ENCODE results near the gene MNAT1. TPM values are rescaled to one million over a fixed set of nuclear protein-coding genes. Genes with fewer than 3 reads are reported as not detected.
A peak's percentile ranks its signal among the peaks of the same experiment; 100 is the strongest.

MNAT1 gene
- total and polyA plus RNA-seq, 2 experiments from 2014 or later, result 22.2 to 55.2 TPM

GRCh38 chr14:60951776-60952435 lies 217.3 kb downstream of the MNAT1 start:
- Histone ChIP-seq H3K9me3 (ENCODE audit: low read depth) (no peaks in the 10 kb centered on the region), H3K4me1 (ENCODE audit: low read depth) (no peaks in the 10 kb centered on the region), H3K4me3 (no peak overlapping the region), H3K27ac (no peak overlapping the region), H3K36me3 (no peaks in the 10 kb centered on the region), H3K27me3 (no peaks in the 10 kb centered on the region)
- DNase-seq (ENCODE audit: low read depth in 1 of 2, low spot score in 1 of 2), result no peak
- TF ChIP-seq, protein P1, sequence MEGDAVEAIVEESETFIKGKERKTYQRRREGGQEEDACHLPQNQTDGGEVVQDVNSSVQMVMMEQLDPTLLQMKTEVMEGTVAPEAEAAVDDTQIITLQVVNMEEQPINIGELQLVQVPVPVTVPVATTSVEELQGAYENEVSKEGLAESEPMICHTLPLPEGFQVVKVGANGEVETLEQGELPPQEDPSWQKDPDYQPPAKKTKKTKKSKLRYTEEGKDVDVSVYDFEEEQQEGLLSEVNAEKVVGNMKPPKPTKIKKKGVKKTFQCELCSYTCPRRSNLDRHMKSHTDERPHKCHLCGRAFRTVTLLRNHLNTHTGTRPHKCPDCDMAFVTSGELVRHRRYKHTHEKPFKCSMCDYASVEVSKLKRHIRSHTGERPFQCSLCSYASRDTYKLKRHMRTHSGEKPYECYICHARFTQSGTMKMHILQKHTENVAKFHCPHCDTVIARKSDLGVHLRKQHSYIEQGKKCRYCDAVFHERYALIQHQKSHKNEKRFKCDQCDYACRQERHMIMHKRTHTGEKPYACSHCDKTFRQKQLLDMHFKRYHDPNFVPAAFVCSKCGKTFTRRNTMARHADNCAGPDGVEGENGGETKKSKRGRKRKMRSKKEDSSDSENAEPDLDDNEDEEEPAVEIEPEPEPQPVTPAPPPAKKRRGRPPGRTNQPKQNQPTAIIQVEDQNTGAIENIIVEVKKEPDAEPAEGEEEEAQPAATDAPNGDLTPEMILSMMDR (IDR thresholded peaks at IDR 0.05; ENCODE audit: low read depth, low read length), result no peak

GRCh38 chr14:60956202-60956601 lies 221.6 kb downstream of the MNAT1 start:
- Histone ChIP-seq H3K4me1 (ENCODE audit: low read depth) (no peaks in the 10 kb centered on the region), H3K27me3 (no peaks in the 10 kb centered on the region), H3K4me3 (no peak overlapping the region), H3K9me3 (ENCODE audit: low read depth) (no peaks in the 10 kb centered on the region), H3K36me3 (no peaks in the 10 kb centered on the region), H3K27ac (no peak overlapping the region)
- DNase-seq (ENCODE audit: low read depth in 1 of 2, low spot score in 1 of 2), result no peak
- TF ChIP-seq, protein P1 (IDR thresholded peaks at IDR 0.05; ENCODE audit: low read depth, low read length), result no peak

DNA sequence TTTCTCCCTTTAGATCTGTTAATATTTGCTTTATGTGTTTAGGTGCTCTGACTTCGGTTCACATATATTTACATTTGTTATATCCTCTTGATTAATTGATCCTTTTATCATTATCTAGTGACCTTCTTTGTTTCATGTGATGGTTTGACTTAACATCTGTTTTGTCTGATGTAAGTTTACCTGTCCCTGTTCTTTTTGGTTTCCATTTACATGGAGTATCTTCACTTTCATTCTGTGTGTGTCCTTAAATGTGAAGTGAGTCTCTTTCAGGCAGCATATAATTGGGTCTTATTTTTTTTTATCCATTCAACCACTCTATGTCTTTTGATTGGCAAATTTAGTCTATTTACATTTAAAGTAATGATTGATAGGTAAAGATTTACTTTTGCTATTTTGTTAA lies 222.1 kb downstream of the MNAT1 start:
- H3K4me3 ChIP-seq, result no peak overlapping the region
- H3K36me3 ChIP-seq, result no peaks in the 10 kb centered on the region
- no peaks in the 10 kb centered on the region for H3K27me3 ChIP-seq
- no peaks in the 10 kb centered on the region for H3K9me3 ChIP-seq (ENCODE audit: low read depth)
- H3K4me1 ChIP-seq (ENCODE audit: low read depth), result no peaks in the 10 kb centered on the region
- no peak for DNase-seq (ENCODE audit: low read depth in 1 of 2, low spot score in 1 of 2)
- TF ChIP-seq, protein P1 (IDR thresholded peaks at IDR 0.05; ENCODE audit: low read depth, low read length), result no peak
- H3K27ac ChIP-seq, result no peak overlapping the region

- H3K9me3 ChIP-seq (ENCODE audit: low read depth), result no peaks in the 10 kb centered on the region
- TF ChIP-seq, protein P1 (IDR thresholded peaks at IDR 0.05; ENCODE audit: low read depth, low read length), result no peak
- no peak for DNase-seq (ENCODE audit: low read depth in 1 of 2, low spot score in 1 of 2)
Observed at GRCh38 chr14:60958146-60958545, 223.6 kb downstream of the MNAT1 start.

DNA sequence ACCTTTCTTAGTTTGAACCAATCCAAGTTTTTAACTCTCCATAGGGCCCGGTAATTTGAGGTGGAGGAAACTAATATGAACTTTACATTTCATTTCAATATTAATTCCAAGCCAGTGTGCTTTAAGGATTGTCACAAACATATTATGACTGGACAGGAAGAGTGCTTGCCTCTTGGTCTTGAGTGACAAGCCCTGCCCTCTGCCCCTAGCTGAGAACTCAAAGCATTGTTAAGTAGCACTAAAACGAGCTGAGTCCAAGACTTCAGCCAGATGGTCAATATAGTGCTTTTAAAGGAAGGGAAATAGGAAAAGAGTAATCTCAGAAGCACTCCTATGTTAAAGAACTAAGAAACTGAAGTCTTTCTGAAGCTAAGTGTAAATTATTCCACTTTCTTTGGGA lies 229.2 kb downstream of the MNAT1 start:
- H3K4me3 ChIP-seq, result no peak overlapping the region
- H3K4me1 ChIP-seq (ENCODE audit: low read depth), result no peaks in the 10 kb centered on the region
- TF ChIP-seq, protein P1 (IDR thresholded peaks at IDR 0.05; ENCODE audit: low read depth, low read length), result no peak
- H3K9me3 ChIP-seq (ENCODE audit: low read depth), result no peaks in the 10 kb centered on the region
- H3K27me3 ChIP-seq, result no peaks in the 10 kb centered on the region
- peak in 1 of 2 donors; percentile 3 for DNase-seq (ENCODE audit: low read depth in 1 of 2, low spot score in 1 of 2)
- peak overlapping the region; percentile 53 for H3K27ac ChIP-seq
- no peaks in the 10 kb centered on the region for H3K36me3 ChIP-seq

More at GRCh38 chr14:60958146-60958545, 223.6 kb downstream of the MNAT1 start:
- Histone ChIP-seq H3K36me3 (no peaks in the 10 kb centered on the region), H3K27ac (no peak overlapping the region), H3K4me3 (no peak overlapping the region), H3K27me3 (no peaks in the 10 kb centered on the region), H3K4me1 (ENCODE audit: low read depth) (no peaks in the 10 kb centered on the region)
